ENCODE results near the gene ST7.

Gene ST7

GRCh38 chr7:116953372-116953905, at the start of gene ST7:
TSS of gene ST7 (plus strand) at chr7:116953501. CDS start at chr7:116953541, 40 bp downstream.
- TF ChIP-seq GATA2 (IDR thresholded peaks at IDR 0.05; ENCODE audit: low read depth, low read length) = no peak
- no peak for TF ChIP-seq GATA3 (IDR thresholded peaks at IDR 0.05; ENCODE audit: low read depth, low read length)

- TF ChIP-seq GATA2 (IDR thresholded peaks at IDR 0.05; ENCODE audit: low read depth, low read length) (no peak), GATA3 (IDR thresholded peaks at IDR 0.05; ENCODE audit: low read depth, low read length) (no peak)
These were observed 46.9 kb upstream of the ST7 start for GRCh38 chr7:116906391-116906790.

- no peak for TF ChIP-seq GATA3 (IDR thresholded peaks at IDR 0.05; ENCODE audit: low read depth, low read length)
- no peak for TF ChIP-seq GATA2 (IDR thresholded peaks at IDR 0.05; ENCODE audit: low read depth, low read length)
These were observed 42.9 kb upstream of the ST7 start for GRCh38 chr7:116910383-116910782.

- TF ChIP-seq GATA3 (IDR thresholded peaks at IDR 0.05; ENCODE audit: low read depth, low read length) (no peak), GATA2 (IDR thresholded peaks at IDR 0.05; ENCODE audit: low read depth, low read length) (no peak)
These were observed 41.5 kb upstream of the ST7 start for GRCh38 chr7:116911801-116912200.

GRCh38 chr7:116912269-116912909, 40.9 kb upstream of the ST7 start:
- TF ChIP-seq GATA2 (IDR thresholded peaks at IDR 0.05; ENCODE audit: low read depth, low read length) = no peak
- TF ChIP-seq GATA3 (IDR thresholded peaks at IDR 0.05; ENCODE audit: low read depth, low read length) = no peak

- no peak for TF ChIP-seq GATA3 (IDR thresholded peaks at IDR 0.05; ENCODE audit: low read depth, low read length)
- TF ChIP-seq GATA2 (IDR thresholded peaks at IDR 0.05; ENCODE audit: low read depth, low read length) = no peak
These were observed 34.6 kb upstream of the ST7 start for GRCh38 chr7:116918704-116919103.

- no peak for TF ChIP-seq GATA2 (IDR thresholded peaks at IDR 0.05; ENCODE audit: low read depth, low read length)
These were observed 32.9 kb upstream of the ST7 start for GRCh38 chr7:116920359-116920758.

GRCh38 chr7:116922545-116922944, 30.8 kb upstream of the ST7 start:
- TF ChIP-seq GATA2 (IDR thresholded peaks at IDR 0.05; ENCODE audit: low read depth, low read length) (no peak), GATA3 (IDR thresholded peaks at IDR 0.05; ENCODE audit: low read depth, low read length) (no peak)

GRCh38 chr7:116924741-116925140, 28.6 kb upstream of the ST7 start:
- TF ChIP-seq GATA2 (IDR thresholded peaks at IDR 0.05; ENCODE audit: low read depth, low read length) (no peak), GATA3 (IDR thresholded peaks at IDR 0.05; ENCODE audit: low read depth, low read length) (no peak)

GRCh38 chr7:116929021-116929420, 24.3 kb upstream of the ST7 start:
- TF ChIP-seq GATA2 (IDR thresholded peaks at IDR 0.05; ENCODE audit: low read depth, low read length) (no peak), GATA3 (IDR thresholded peaks at IDR 0.05; ENCODE audit: low read depth, low read length) (no peak)

- TF ChIP-seq GATA2 (IDR thresholded peaks at IDR 0.05; ENCODE audit: low read depth, low read length) (no peak), GATA3 (IDR thresholded peaks at IDR 0.05; ENCODE audit: low read depth, low read length) (no peak)
These were observed 23.1 kb upstream of the ST7 start for GRCh38 chr7:116929914-116930913.

GRCh38 chr7:116932566-116932965, 20.7 kb upstream of the ST7 start:
- TF ChIP-seq GATA2 (IDR thresholded peaks at IDR 0.05; ENCODE audit: low read depth, low read length) (no peak), GATA3 (IDR thresholded peaks at IDR 0.05; ENCODE audit: low read depth, low read length) (no peak)

GRCh38 chr7:116933465-116933864, 19.8 kb upstream of the ST7 start:
- TF ChIP-seq GATA2 (IDR thresholded peaks at IDR 0.05; ENCODE audit: low read depth, low read length) = no peak
- TF ChIP-seq GATA3 (IDR thresholded peaks at IDR 0.05; ENCODE audit: low read depth, low read length) = no peak

GRCh38 chr7:116934580-116934979, 18.7 kb upstream of the ST7 start:
- TF ChIP-seq GATA2 (IDR thresholded peaks at IDR 0.05; ENCODE audit: low read depth, low read length) = no peak
- no peak for TF ChIP-seq GATA3 (IDR thresholded peaks at IDR 0.05; ENCODE audit: low read depth, low read length)

Measured in SH-SY5Y (cell line).